NCI-H187 (cell line): Measurements from ENCODE around the gene NR2F1-AS1.

ENCODE experiments used
- DNase-seq, 2 experiments: peaks; one replicate each; lab custom pipeline; 2025; lab: John Stamatoyannopoulos, UW

The NR2F1-AS1 gene

DNA sequence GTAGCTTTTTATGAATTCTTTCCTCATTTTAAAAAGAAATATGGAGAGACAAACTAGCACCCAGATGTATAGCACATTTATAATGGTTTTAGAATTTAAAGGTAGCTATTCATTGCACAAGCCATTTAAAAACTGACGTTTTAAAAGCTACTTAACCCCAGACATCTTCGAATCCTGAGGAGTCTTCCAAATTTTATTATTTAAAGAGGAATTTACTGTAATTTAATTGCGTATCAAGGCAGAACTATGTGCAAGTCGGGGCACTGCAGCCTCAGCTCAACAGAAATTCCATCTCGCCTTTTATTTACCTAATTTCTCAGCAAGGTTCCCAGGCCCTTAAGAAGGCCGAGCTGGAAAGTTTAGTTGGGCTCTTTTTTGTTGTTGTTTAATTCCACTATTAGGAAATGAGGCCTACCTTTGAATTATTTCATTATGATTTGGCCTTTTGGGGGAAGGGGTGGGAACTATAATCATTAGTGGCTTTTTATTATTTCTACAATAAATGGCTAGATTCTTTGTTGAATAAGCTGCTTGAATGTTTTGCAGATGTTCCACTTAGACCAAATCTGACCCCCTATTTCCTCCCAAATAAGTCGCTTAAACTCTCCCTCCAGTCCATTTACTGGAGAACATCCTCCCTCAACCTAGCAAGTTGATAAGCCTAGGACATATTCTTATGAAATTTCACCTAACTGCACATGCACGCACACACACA, 22.2 kb upstream of the NR2F1-AS1 start:
- DNase-seq: no peak

DNA sequence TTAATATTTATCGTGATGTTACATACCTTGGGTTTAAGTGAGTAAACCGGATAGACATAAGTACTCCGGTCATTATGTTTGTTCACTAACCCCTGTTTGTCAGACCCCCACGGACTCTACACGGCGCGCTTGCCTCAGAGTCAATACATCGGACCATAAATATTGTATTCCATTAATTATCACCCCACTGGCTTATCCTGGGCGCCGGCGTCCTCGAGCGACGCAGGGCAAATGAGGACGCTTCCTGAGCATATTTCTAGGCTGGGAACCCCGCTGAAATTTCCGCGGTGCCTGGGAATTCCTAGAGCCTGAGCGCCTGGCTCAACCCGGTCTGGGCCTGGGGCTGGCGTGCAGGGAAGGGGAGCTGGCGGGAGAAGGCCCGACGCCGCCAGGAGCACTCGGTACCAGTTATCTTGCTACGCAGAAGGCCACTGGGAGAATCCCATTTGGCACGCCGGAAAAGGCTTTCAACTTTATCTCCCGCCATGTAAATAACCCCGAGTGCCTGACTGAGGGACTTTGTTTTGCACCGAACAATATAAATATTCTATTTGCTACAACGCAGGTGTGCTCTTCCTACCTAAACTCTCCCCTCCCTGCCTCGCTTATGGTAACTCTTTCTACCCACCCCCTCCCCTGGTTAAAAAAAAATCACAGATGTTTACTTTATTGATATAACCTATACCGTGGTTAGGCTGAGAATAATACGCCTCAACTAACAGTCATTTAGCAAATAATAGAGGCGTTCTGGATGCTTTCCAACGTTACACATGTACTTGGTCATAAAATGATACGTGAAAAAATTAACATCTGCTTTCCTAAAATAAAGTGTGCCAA, 21.4 kb upstream of the NR2F1-AS1 start:
- no peak for DNase-seq

DNA sequence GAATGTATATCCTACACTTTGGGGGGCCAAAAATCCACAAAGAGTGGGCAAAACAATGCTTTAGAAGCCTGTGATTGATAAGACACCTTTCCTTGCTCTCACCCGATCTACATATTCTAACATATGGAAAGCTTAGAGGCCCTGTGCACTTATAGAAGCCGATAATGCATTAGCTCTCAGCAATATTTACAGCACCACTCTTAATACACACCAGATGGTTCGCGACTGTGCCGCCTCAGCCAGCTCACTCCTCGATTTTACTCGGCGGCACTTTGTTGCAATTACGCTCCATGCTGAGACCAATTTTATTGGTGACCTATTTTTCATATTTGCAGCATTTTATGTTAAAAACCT, 20.8 kb upstream of the NR2F1-AS1 start:
- DNase-seq: no peak

DNA sequence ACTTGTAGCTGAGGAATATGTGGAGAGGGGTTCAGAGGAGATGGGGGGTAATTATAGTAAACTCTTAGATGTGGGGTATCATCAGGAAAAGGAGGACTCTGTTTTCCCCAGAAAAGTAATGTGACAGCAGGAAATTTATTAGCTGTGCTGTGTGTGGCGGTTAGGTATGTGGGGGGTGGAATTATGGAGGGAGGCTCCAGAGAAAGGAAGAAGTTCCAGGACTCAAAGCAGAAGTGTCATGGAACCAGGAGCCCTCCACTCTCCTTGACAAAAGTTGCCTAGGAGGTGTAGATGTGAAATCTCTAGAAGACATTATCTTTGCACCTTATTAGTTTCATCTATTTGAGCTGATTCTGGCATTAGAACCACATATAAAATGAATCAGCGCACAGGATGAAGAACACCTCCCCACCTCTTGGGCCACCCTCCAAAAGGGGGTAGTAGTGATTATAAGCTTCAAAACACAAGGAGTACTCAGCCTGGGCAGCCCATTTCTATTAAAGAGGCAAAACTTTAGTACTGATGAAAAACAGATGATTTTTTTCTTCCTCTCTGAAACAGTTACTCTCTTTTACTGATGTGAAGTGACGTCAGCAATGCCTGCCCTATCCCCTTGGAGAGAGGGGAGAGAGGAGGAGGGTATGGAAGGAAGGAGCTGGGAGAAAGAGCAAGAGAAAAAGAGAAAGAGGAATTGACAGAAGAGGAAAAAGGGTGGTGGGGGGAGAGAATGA, 20.2 kb upstream of the NR2F1-AS1 start:
- DNase-seq: no peak

GRCh38 chr5:93600409-93601070, 19.5 kb upstream of the NR2F1-AS1 start:
- DNase-seq: no peak

GRCh38 chr5:93599399-93600120, 18.5 kb upstream of the NR2F1-AS1 start:
- DNase-seq: no peak

- no peak for DNase-seq
Observed at GRCh38 chr5:93599001-93599379, 18.0 kb upstream of the NR2F1-AS1 start.

GRCh38 chr5:93598091-93599000, 17.3 kb upstream of the NR2F1-AS1 start:
- no peak for DNase-seq

- DNase-seq: no peak
Observed at GRCh38 chr5:93596676-93597490, 15.9 kb upstream of the NR2F1-AS1 start.

DNA sequence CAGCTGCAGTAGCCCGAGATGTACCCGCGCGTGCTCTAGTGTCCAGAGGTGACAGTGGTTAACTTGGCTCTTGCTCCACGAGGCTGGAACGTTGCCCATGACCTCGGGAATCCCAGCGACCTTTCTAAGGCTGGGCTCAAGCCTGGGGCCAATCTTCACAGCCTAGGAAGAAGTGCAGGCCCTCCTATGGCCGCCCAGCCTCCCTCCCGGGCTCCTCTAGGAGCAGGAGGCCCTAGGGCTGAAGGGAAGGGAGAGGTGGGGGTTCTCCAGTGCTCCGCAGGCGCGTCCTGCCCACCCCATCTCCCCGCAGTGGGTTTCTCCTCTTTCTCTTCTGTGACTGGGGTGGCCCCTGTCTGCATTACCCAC, 15.3 kb upstream of the NR2F1-AS1 start:
- no peak for DNase-seq

- no peak for DNase-seq
Observed at GRCh38 chr5:93595420-93596147, 14.6 kb upstream of the NR2F1-AS1 start.

DNA sequence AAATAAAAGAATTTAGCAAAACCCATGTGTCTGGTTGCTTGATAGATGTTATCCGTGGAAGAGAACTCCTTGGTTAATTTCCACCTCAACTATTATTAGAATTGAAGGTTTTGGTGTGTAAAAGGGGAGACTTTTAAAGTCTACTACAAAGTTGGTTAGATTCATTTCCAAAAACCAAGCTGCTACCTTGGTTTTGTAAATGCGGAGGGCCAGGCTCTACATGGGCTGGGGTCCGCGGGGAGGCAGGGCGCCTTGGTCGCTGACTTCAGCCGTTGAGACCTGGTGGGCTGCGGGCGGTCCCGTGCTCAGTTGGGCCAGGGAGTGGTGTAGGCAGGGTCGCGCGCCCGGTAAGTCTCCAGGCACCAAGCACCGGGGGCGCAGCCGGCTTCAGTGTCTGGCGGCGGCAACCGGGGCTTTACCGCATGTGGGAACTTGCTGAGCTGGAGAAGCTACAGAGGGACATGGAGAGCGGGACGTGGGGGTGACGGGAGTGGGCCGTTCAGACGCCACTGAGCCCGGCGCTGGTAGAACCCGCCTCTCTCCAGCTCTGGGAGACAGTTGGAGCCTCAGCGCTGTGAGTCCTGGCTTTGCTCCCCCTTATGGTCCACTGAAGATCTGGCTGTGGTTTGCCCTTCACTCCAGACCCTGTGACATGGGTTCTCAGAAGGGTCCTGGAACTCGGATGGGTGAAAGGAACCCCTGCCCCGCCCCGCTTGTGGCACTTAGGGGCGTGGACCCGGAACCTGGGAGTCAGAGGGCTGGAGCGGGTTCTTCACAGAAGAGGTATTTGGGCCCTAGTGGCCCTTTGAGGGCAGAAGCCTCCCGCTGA, 13.8 kb upstream of the NR2F1-AS1 start:
- no peak for DNase-seq

DNA sequence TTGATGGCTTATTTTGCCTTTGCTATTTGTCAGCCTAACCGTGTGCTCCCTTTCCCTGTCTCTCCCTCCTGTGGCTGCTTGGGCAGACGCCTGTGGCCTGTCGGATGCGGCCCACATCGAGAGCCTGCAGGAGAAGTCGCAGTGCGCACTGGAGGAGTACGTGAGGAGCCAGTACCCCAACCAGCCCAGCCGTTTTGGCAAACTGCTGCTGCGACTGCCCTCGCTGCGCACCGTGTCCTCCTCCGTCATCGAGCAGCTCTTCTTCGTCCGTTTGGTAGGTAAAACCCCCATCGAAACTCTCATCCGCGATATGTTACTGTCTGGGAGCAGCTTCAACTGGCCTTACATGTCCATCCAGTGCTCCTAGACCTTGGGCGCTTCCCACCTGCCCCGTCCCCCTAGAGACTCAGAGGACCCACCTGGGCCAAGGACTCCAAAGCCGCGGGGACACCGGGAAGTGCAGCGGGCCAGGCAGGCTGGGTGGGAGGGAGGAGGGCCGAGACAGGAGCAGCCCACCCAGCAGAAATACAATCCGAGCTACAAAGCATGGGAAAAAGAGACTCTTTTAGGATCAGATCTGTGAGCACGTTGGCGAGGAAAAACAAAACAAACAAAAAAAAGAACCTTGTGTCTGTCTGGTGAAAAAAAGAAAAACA, 12.6 kb upstream of the NR2F1-AS1 start:
- no peak for DNase-seq

GRCh38 chr5:93592883-93593282, 11.9 kb upstream of the NR2F1-AS1 start:
- DNase-seq: no peak

DNA sequence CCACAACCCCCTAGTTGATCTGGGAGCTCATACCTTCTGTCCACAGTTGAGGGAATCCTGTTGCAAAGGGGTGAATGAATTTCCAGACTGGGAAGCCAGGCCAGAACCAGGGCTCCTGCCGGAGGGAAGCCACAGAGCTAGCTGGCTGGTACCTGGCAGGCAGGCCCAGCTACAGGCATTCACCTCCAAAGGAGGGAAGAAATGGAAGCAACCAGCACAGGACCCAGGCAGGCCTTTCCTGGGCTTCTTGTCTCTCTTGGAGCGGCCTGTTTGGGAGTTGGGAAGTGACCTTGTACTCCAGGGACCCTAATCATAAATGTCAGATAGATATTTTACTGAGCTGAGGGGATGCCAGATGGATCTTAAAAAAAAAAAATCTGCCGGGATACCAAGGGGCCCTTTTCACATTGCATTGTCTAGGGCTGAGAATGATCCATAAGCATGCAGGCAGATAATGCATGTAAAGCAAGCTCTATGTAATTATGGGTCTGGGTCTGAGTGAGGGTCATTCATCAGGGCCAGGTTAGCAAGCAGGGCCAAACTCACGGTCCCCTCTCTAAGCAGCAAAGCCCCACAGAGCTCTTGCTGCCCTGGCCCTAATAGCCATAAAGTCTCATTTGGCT, 10.4 kb upstream of the NR2F1-AS1 start:
- no peak for DNase-seq

DNA sequence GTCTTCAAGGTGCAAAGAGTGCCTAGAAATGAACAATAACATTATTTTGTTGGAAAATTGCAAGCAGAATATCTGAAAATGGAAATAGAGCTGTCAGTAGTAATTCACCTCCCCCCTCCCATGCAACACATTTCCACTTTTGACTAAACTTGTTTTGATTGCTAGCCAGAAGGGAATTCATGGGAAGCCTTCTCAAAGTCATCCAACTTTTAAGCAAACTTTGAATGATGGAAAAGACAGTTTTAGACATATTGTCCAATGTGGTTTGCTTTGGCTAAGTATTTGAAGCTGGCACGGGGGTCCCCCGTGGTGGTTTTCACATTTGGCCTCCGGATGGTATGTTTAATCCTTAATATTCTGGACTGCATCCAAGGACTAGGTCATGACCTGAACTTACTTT, 9.5 kb upstream of the NR2F1-AS1 start:
- no peak for DNase-seq

DNA sequence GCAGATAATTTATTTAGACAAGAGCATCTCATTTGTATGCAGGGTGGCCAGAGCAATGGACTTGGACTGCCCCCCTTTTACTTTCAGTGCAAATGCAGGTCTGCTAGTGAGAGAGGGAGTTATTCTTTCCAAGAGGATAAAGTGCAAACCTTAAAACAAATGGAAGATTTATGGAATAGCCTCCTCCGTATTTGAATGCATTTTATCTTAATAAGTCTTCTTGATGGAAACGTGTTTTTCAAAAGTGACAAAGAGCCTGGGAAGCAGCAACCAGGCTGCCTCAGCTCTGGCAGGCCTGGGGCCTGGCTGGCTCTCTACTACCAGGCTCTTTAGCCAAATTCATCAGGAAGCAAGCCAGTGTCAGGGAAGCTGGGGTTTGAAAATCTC, 8.8 kb upstream of the NR2F1-AS1 start:
- no peak for DNase-seq
